ENCODE measurements around the gene EPS8.

The EPS8 gene

GRCh38 chr12:15729097-15729496 lies 60.1 kb downstream of the EPS8 start:
- Mint-ChIP-seq H3K27me3 (no peaks in the 10 kb centered on the region), H3K4me1 (ENCODE audit: low read depth) (peaks cover 12% of the 10 kb centered on the region), H3K4me3 (no peak overlapping the region)

GRCh38 chr12:15728118-15728598 lies 61.0 kb downstream of the EPS8 start:
- Mint-ChIP-seq H3K4me3 (no peak overlapping the region), H3K27ac (no peak overlapping the region), H3K9me3 (peaks cover 15% of the 10 kb centered on the region), H3K4me1 (ENCODE audit: low read depth) (peaks cover 12% of the 10 kb centered on the region), H3K36me3 (ENCODE audit: low read depth) (no peaks in the 10 kb centered on the region), H3K27me3 (no peaks in the 10 kb centered on the region)
- intact Hi-C loops (cut with micrococcal nuclease), result loop anchor here (5.0 kb wide), 1 partner anchor 36 kb away; no protein-coding TSS in a partner anchor

More at GRCh38 chr12:15729097-15729496, 60.1 kb downstream of the EPS8 start:
- Mint-ChIP-seq H3K9me3 (peaks cover 19% of the 10 kb centered on the region), H3K27ac (no peak overlapping the region), H3K36me3 (ENCODE audit: low read depth) (no peaks in the 10 kb centered on the region)
- intact Hi-C loops (cut with micrococcal nuclease), result loop anchor here (5.0 kb wide), 1 partner anchor 37 kb away; no protein-coding TSS in a partner anchor

GRCh38 chr12:15726878-15727150 lies 62.4 kb downstream of the EPS8 start:
- Mint-ChIP-seq H3K4me1 (ENCODE audit: low read depth) (peaks cover 12% of the 10 kb centered on the region), H3K36me3 (ENCODE audit: low read depth) (no peaks in the 10 kb centered on the region), H3K9me3 (peaks cover 9% of the 10 kb centered on the region), H3K27ac (peak overlapping the region; percentile 92), H3K27me3 (no peaks in the 10 kb centered on the region), H3K4me3 (no peak overlapping the region)
- intact Hi-C loops (cut with micrococcal nuclease), result loop anchor here (5.0 kb wide), 1 partner anchor 35 kb away; no protein-coding TSS in a partner anchor

GRCh38 chr12:15726027-15726877 lies 62.9 kb downstream of the EPS8 start:
- Mint-ChIP-seq H3K9me3 (peaks cover 9% of the 10 kb centered on the region), H3K36me3 (ENCODE audit: low read depth) (no peaks in the 10 kb centered on the region), H3K4me3 (peak overlapping the region; percentile 42), H3K27ac (peak overlapping the region; percentile 92), H3K4me1 (ENCODE audit: low read depth) (peaks cover 12% of the 10 kb centered on the region), H3K27me3 (no peaks in the 10 kb centered on the region)
- intact Hi-C loops (cut with micrococcal nuclease), result loop anchor here (5.0 kb wide), 1 partner anchor 34 kb away; no protein-coding TSS in a partner anchor

- peaks cover 23% of the 10 kb centered on the region for H3K4me1 Mint-ChIP-seq (ENCODE audit: low read depth)
- H3K4me3 Mint-ChIP-seq, result no peak overlapping the region
- H3K27me3 Mint-ChIP-seq, result no peaks in the 10 kb centered on the region
- H3K27ac Mint-ChIP-seq, result no peak overlapping the region
- H3K36me3 Mint-ChIP-seq (ENCODE audit: low read depth), result no peaks in the 10 kb centered on the region
- no peaks in the 10 kb centered on the region for H3K9me3 Mint-ChIP-seq
- intact Hi-C loops (cut with micrococcal nuclease), result no loop called here
Observed at GRCh38 chr12:15722951-15723350, 66.2 kb downstream of the EPS8 start.

- intact Hi-C loops (cut with micrococcal nuclease), result no loop called here
- H3K4me3 Mint-ChIP-seq, result no peak overlapping the region
- H3K27ac Mint-ChIP-seq, result no peak overlapping the region
- H3K27me3 Mint-ChIP-seq, result no peaks in the 10 kb centered on the region
- H3K9me3 Mint-ChIP-seq, result no peaks in the 10 kb centered on the region
- no peaks in the 10 kb centered on the region for H3K36me3 Mint-ChIP-seq (ENCODE audit: low read depth)
- peaks cover 28% of the 10 kb centered on the region for H3K4me1 Mint-ChIP-seq (ENCODE audit: low read depth)
Observed at GRCh38 chr12:15721316-15722115, 67.7 kb downstream of the EPS8 start.

GRCh38 chr12:15720295-15720694 lies 68.9 kb downstream of the EPS8 start:
- peaks cover 20% of the 10 kb centered on the region for H3K4me1 Mint-ChIP-seq (ENCODE audit: low read depth)
- no peaks in the 10 kb centered on the region for H3K36me3 Mint-ChIP-seq (ENCODE audit: low read depth)
- peak overlapping the region; percentile 3 for H3K27ac Mint-ChIP-seq
- intact Hi-C loops (cut with micrococcal nuclease), result no loop called here
- no peaks in the 10 kb centered on the region for H3K27me3 Mint-ChIP-seq
- H3K9me3 Mint-ChIP-seq, result no peaks in the 10 kb centered on the region
- no peak overlapping the region for H3K4me3 Mint-ChIP-seq

GRCh38 chr12:15719230-15719629 lies 70.0 kb downstream of the EPS8 start:
- Mint-ChIP-seq H3K27ac (no peak overlapping the region), H3K36me3 (ENCODE audit: low read depth) (no peaks in the 10 kb centered on the region)
- intact Hi-C loops (cut with micrococcal nuclease), result no loop called here

GRCh38 chr12:15717940-15718567 lies 71.1 kb downstream of the EPS8 start:
- Mint-ChIP-seq H3K9me3 (no peaks in the 10 kb centered on the region), H3K4me3 (no peak overlapping the region), H3K27me3 (no peaks in the 10 kb centered on the region), H3K4me1 (ENCODE audit: low read depth) (peaks cover 20% of the 10 kb centered on the region), H3K27ac (peak overlapping the region; percentile 30), H3K36me3 (ENCODE audit: low read depth) (no peaks in the 10 kb centered on the region)
- intact Hi-C loops (cut with micrococcal nuclease), result no loop called here

More at GRCh38 chr12:15719230-15719629, 70.0 kb downstream of the EPS8 start:
- Mint-ChIP-seq H3K4me1 (ENCODE audit: low read depth) (peaks cover 20% of the 10 kb centered on the region), H3K27me3 (no peaks in the 10 kb centered on the region), H3K4me3 (no peak overlapping the region), H3K9me3 (no peaks in the 10 kb centered on the region)

GRCh38 chr12:15716581-15716980 lies 72.6 kb downstream of the EPS8 start:
- H3K9me3 Mint-ChIP-seq, result no peaks in the 10 kb centered on the region
- intact Hi-C loops (cut with micrococcal nuclease), result no loop called here
- H3K36me3 Mint-ChIP-seq (ENCODE audit: low read depth), result no peaks in the 10 kb centered on the region
- no peak overlapping the region for H3K27ac Mint-ChIP-seq
- H3K4me1 Mint-ChIP-seq (ENCODE audit: low read depth), result peaks cover 20% of the 10 kb centered on the region
- H3K27me3 Mint-ChIP-seq, result no peaks in the 10 kb centered on the region
- no peak overlapping the region for H3K4me3 Mint-ChIP-seq

GRCh38 chr12:15714256-15714655 lies 74.9 kb downstream of the EPS8 start:
- intact Hi-C loops (cut with micrococcal nuclease), result no loop called here
- H3K27ac Mint-ChIP-seq, result no peak overlapping the region
- H3K4me1 Mint-ChIP-seq (ENCODE audit: low read depth), result peaks cover 20% of the 10 kb centered on the region
- no peaks in the 10 kb centered on the region for H3K36me3 Mint-ChIP-seq (ENCODE audit: low read depth)
- no peak overlapping the region for H3K4me3 Mint-ChIP-seq
- H3K9me3 Mint-ChIP-seq, result no peaks in the 10 kb centered on the region
- no peaks in the 10 kb centered on the region for H3K27me3 Mint-ChIP-seq

GRCh38 chr12:15712823-15713660 lies 76.1 kb downstream of the EPS8 start:
- Mint-ChIP-seq H3K36me3 (ENCODE audit: low read depth) (no peaks in the 10 kb centered on the region), H3K4me3 (no peak overlapping the region)
- intact Hi-C loops (cut with micrococcal nuclease), result no loop called here

GRCh38 chr12:15712160-15712559 lies 77.0 kb downstream of the EPS8 start:
- H3K36me3 Mint-ChIP-seq (ENCODE audit: low read depth), result no peaks in the 10 kb centered on the region
- intact Hi-C loops (cut with micrococcal nuclease), result no loop called here
- peaks cover 26% of the 10 kb centered on the region for H3K4me1 Mint-ChIP-seq (ENCODE audit: low read depth)
- no peak overlapping the region for H3K4me3 Mint-ChIP-seq
- no peaks in the 10 kb centered on the region for H3K9me3 Mint-ChIP-seq
- no peak overlapping the region for H3K27ac Mint-ChIP-seq
- H3K27me3 Mint-ChIP-seq, result no peaks in the 10 kb centered on the region

More at GRCh38 chr12:15712823-15713660, 76.1 kb downstream of the EPS8 start:
- Mint-ChIP-seq H3K27me3 (no peaks in the 10 kb centered on the region), H3K9me3 (no peaks in the 10 kb centered on the region), H3K27ac (no peak overlapping the region), H3K4me1 (ENCODE audit: low read depth) (peaks cover 21% of the 10 kb centered on the region)

Data from dendritic cell treated with granulocyte-macrophage colony-stimulating factor and Interleukin-4, amounts not matched to agents 40 ng/mL and 50 ng/mL, for 4 days (primary cell).